Measurements from ENCODE around the gene TMBIM6.
A peak's percentile ranks its signal among the peaks of the same experiment; 100 is the strongest.
"Not testable (repeated sequence)": the region's sequence is repeated elsewhere in the genome, so short reads cannot be mapped to it uniquely, and the experiment has no call there.

TMBIM6 gene

GRCh38 chr12:49766115-49766455, 24.7 kb downstream of the TMBIM6 start:
- Mint-ChIP-seq H3K4me1 (ENCODE audit: low read depth in 2 of 2) (peaks cover 19 to 41% of the 10 kb centered on the region in 2 donors), H3K36me3 (ENCODE audit: insufficient read depth) (peaks cover 50% of the 10 kb centered on the region), H3K27ac (peak overlapping the region in 1 of 2 donors; percentile 84), H3K4me3 (no peak overlapping the region), H3K27me3 (no peaks in the 10 kb centered on the region), H3K9me3 (no peaks in the 10 kb centered on the region)
- ATAC-seq (replicated peaks) (no peak), DNase-seq (no peak)

GRCh38 chr12:49767333-49767732, 26.0 kb downstream of the TMBIM6 start:
- Mint-ChIP-seq H3K27ac (peak overlapping the region; percentile 84 to 86), H3K4me3 (no peak overlapping the region), H3K36me3 (ENCODE audit: insufficient read depth) (peaks cover 37% of the 10 kb centered on the region), H3K4me1 (ENCODE audit: low read depth in 2 of 2) (peaks cover 14 to 29% of the 10 kb centered on the region in 2 donors), H3K27me3 (no peaks in the 10 kb centered on the region), H3K9me3 (no peaks in the 10 kb centered on the region)
- ATAC-seq (replicated peaks) (no peak), DNase-seq (no peak)

GRCh38 chr12:49773102-49773501, 31.7 kb downstream of the TMBIM6 start:
- H3K4me3 Mint-ChIP-seq; H3K27ac Mint-ChIP-seq; ATAC-seq (replicated peaks); H3K27me3 Mint-ChIP-seq; H3K36me3 Mint-ChIP-seq (ENCODE audit: insufficient read depth); H3K9me3 Mint-ChIP-seq; DNase-seq: not testable (repeated sequence)
- peaks cover 9 to 13% of the 10 kb centered on the region in 2 donors for H3K4me1 Mint-ChIP-seq (ENCODE audit: low read depth in 2 of 2)

GRCh38 chr12:49776413-49776812, 35.1 kb downstream of the TMBIM6 start:
- Mint-ChIP-seq H3K4me1 (ENCODE audit: low read depth in 2 of 2) (peaks cover 13 to 17% of the 10 kb centered on the region in 2 donors), H3K36me3 (ENCODE audit: insufficient read depth) (no peaks in the 10 kb centered on the region), H3K4me3 (no peak overlapping the region), H3K9me3 (no peaks in the 10 kb centered on the region), H3K27ac (no peak overlapping the region), H3K27me3 (peaks cover 25 to 28% of the 10 kb centered on the region in 2 donors)
- DNase-seq (peak; percentile 16 to 36 (median 32)), ATAC-seq (replicated peaks) (peak; percentile 84)

GRCh38 chr12:49776858-49777257, 35.5 kb downstream of the TMBIM6 start:
- no peaks in the 10 kb centered on the region for H3K36me3 Mint-ChIP-seq (ENCODE audit: insufficient read depth)
- H3K27me3 Mint-ChIP-seq, result peaks cover 25 to 28% of the 10 kb centered on the region in 2 donors
- no peaks in the 10 kb centered on the region for H3K9me3 Mint-ChIP-seq
- ATAC-seq (replicated peaks), result no peak
- no peak overlapping the region for H3K27ac Mint-ChIP-seq
- H3K4me3 Mint-ChIP-seq, result no peak overlapping the region
- H3K4me1 Mint-ChIP-seq (ENCODE audit: low read depth in 2 of 2), result peaks cover 13 to 17% of the 10 kb centered on the region in 2 donors
- DNase-seq, result no peak

- H3K4me1 Mint-ChIP-seq (ENCODE audit: low read depth in 2 of 2), result peaks cover 13 to 17% of the 10 kb centered on the region in 2 donors
- no peak for DNase-seq
- no peaks in the 10 kb centered on the region for H3K9me3 Mint-ChIP-seq
- ATAC-seq (replicated peaks), result no peak
- H3K27me3 Mint-ChIP-seq, result peaks cover 25 to 33% of the 10 kb centered on the region in 2 donors
- no peak overlapping the region for H3K27ac Mint-ChIP-seq
- H3K4me3 Mint-ChIP-seq, result no peak overlapping the region
- H3K36me3 Mint-ChIP-seq (ENCODE audit: insufficient read depth), result no peaks in the 10 kb centered on the region
Measured at GRCh38 chr12:49777341-49777740, 36.0 kb downstream of the TMBIM6 start.

- Mint-ChIP-seq H3K27ac (no peak overlapping the region), H3K9me3 (no peaks in the 10 kb centered on the region), H3K4me3 (no peak overlapping the region), H3K27me3 (peaks cover 25 to 35% of the 10 kb centered on the region in 2 donors), H3K36me3 (ENCODE audit: insufficient read depth) (no peaks in the 10 kb centered on the region), H3K4me1 (ENCODE audit: low read depth in 2 of 2) (peaks cover 13 to 17% of the 10 kb centered on the region in 2 donors)
- DNase-seq, result peak; percentile 69 to 75 (median 71)
- peak; percentile 85 for ATAC-seq (replicated peaks)
Measured at GRCh38 chr12:49777800-49778748, 36.7 kb downstream of the TMBIM6 start.

GRCh38 chr12:49779581-49779980, 38.2 kb downstream of the TMBIM6 start:
- no peak for DNase-seq
- H3K27me3 Mint-ChIP-seq, result peaks cover 38 to 49% of the 10 kb centered on the region in 2 donors
- H3K27ac Mint-ChIP-seq, result no peak overlapping the region
- peaks cover 13 to 17% of the 10 kb centered on the region in 2 donors for H3K4me1 Mint-ChIP-seq (ENCODE audit: low read depth in 2 of 2)
- no peaks in the 10 kb centered on the region for H3K36me3 Mint-ChIP-seq (ENCODE audit: insufficient read depth)
- no peak overlapping the region for H3K4me3 Mint-ChIP-seq
- ATAC-seq (replicated peaks), result no peak
- H3K9me3 Mint-ChIP-seq, result no peaks in the 10 kb centered on the region

- not testable (repeated sequence) for H3K4me3 Mint-ChIP-seq; H3K27ac Mint-ChIP-seq; ATAC-seq (replicated peaks); DNase-seq; H3K36me3 Mint-ChIP-seq (ENCODE audit: insufficient read depth); H3K9me3 Mint-ChIP-seq
- H3K27me3 Mint-ChIP-seq, result peaks cover 38 to 49% of the 10 kb centered on the region in 2 donors
- peaks cover 13 to 17% of the 10 kb centered on the region in 2 donors for H3K4me1 Mint-ChIP-seq (ENCODE audit: low read depth in 2 of 2)
Measured at GRCh38 chr12:49780914-49781313, 39.6 kb downstream of the TMBIM6 start.

- peaks cover 0 to 2% of the 10 kb centered on the region in 2 donors for H3K9me3 Mint-ChIP-seq
- DNase-seq, result no peak
- H3K4me3 Mint-ChIP-seq, result no peak overlapping the region
- H3K4me1 Mint-ChIP-seq (ENCODE audit: low read depth in 2 of 2), result no peaks in the 10 kb centered on the region
- no peak overlapping the region for H3K27ac Mint-ChIP-seq
- H3K27me3 Mint-ChIP-seq, result peaks cover 35 to 45% of the 10 kb centered on the region in 2 donors
- ATAC-seq (replicated peaks), result no peak
- peaks cover 2% of the 10 kb centered on the region for H3K36me3 Mint-ChIP-seq (ENCODE audit: insufficient read depth)
Measured at GRCh38 chr12:49783917-49784676, 42.7 kb downstream of the TMBIM6 start.

- ATAC-seq (replicated peaks) (no peak), DNase-seq (no peak)
- peaks cover 27 to 37% of the 10 kb centered on the region in 2 donors for H3K27me3 Mint-ChIP-seq
- H3K27ac Mint-ChIP-seq, result no peak overlapping the region
- peaks cover 2% of the 10 kb centered on the region for H3K36me3 Mint-ChIP-seq (ENCODE audit: insufficient read depth)
- H3K4me1 Mint-ChIP-seq (ENCODE audit: low read depth in 2 of 2), result no peaks in the 10 kb centered on the region
- H3K9me3 Mint-ChIP-seq, result peaks cover 0 to 2% of the 10 kb centered on the region in 2 donors
- no peak overlapping the region for H3K4me3 Mint-ChIP-seq
Measured at GRCh38 chr12:49784756-49785409, 43.5 kb downstream of the TMBIM6 start.

GRCh38 chr12:49787672-49788071, 46.3 kb downstream of the TMBIM6 start:
- no peak for ATAC-seq (replicated peaks)
- H3K4me3 Mint-ChIP-seq, result no peak overlapping the region
- H3K4me1 Mint-ChIP-seq (ENCODE audit: low read depth in 2 of 2), result no peaks in the 10 kb centered on the region
- H3K9me3 Mint-ChIP-seq, result peaks cover 0 to 2% of the 10 kb centered on the region in 2 donors
- H3K36me3 Mint-ChIP-seq (ENCODE audit: insufficient read depth), result peaks cover 2% of the 10 kb centered on the region
- DNase-seq, result no peak
- H3K27ac Mint-ChIP-seq, result no peak overlapping the region
- H3K27me3 Mint-ChIP-seq, result peaks cover 13 to 14% of the 10 kb centered on the region in 2 donors

GRCh38 chr12:49789992-49790391, 48.6 kb downstream of the TMBIM6 start:
- ATAC-seq (replicated peaks) (no peak), DNase-seq (no peak)
- Mint-ChIP-seq H3K36me3 (ENCODE audit: insufficient read depth) (peaks cover 2% of the 10 kb centered on the region), H3K27ac (no peak overlapping the region), H3K4me3 (no peak overlapping the region), H3K4me1 (ENCODE audit: low read depth in 2 of 2) (no peaks in the 10 kb centered on the region), H3K9me3 (peaks cover 0 to 2% of the 10 kb centered on the region in 2 donors), H3K27me3 (no peaks in the 10 kb centered on the region)
